ENCODE measurements around the gene UQCRQ. TPM values are rescaled to one million over a fixed set of nuclear protein-coding genes. Genes with fewer than 3 reads are reported as not detected.
A peak's percentile ranks its signal among the peaks of the same experiment; 100 is the strongest.

Gene UQCRQ
- total and polyA plus RNA-seq, 4 donors: 62.5 to 2,326 (median 326) TPM

DNA sequence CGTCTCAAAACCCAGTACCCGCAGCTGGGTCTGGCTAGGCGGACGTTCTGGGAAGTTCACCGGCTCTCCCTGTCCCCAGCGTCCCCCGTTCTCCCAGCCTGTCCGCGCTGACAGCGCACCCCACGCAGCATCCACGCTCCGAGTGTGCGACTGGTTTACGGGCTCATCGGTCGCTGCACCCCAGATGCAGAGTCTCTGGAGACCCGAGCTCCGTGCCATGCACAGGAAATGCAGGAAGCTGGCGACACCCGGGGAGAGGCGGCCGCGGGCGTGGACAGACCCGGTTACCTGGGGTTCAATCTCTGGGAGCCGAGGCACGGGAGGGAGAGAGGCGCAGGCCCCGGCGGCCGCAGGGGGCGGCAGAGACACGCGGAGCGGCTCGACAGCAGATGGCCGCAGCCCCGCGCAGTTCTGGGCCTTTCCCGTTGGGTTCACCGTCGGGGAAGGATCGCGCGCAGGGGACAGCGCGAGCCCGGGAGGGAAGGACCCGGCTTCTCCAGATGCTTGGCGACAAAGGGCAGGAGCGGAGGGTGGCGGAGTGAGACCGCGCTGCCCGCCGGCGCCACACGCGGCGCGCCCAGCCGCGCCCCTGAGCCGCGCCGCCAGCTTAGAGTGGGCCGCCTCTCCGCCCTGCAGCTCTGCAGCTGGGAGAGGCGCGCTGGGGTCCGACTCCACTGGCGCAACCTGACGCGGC, 36.6 kb upstream of the UQCRQ start:
- peaks cover 0 to 8% (median 6%) of the 10 kb centered on the region in 4 donors for H3K36me3 ChIP-seq (ENCODE audit: control insufficient read depth in 4 of 4, insufficient read depth in 3 of 4, low read depth in 1 of 4, low read length in 3 of 4)
- no peak for TF ChIP-seq REST (IDR thresholded peaks at IDR 0.05)
- TF ChIP-seq CTCF (IDR thresholded peaks at IDR 0.05; ENCODE audit: low read depth, low read length, missing input control): peak; percentile 83
- TF ChIP-seq, protein P1, sequence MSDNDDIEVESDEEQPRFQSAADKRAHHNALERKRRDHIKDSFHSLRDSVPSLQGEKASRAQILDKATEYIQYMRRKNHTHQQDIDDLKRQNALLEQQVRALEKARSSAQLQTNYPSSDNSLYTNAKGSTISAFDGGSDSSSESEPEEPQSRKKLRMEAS (IDR thresholded peaks at IDR 0.05): no peak
- TF ChIP-seq RAD21 (IDR thresholded peaks at IDR 0.05): peak; percentile 78 to 85
- TF ChIP-seq TAF1 (conservative IDR thresholded peaks at IDR 0.05): peak; percentile 47
- TF ChIP-seq FOXA2 (IDR thresholded peaks at IDR 0.05): no peak
- TF ChIP-seq, protein P2, sequence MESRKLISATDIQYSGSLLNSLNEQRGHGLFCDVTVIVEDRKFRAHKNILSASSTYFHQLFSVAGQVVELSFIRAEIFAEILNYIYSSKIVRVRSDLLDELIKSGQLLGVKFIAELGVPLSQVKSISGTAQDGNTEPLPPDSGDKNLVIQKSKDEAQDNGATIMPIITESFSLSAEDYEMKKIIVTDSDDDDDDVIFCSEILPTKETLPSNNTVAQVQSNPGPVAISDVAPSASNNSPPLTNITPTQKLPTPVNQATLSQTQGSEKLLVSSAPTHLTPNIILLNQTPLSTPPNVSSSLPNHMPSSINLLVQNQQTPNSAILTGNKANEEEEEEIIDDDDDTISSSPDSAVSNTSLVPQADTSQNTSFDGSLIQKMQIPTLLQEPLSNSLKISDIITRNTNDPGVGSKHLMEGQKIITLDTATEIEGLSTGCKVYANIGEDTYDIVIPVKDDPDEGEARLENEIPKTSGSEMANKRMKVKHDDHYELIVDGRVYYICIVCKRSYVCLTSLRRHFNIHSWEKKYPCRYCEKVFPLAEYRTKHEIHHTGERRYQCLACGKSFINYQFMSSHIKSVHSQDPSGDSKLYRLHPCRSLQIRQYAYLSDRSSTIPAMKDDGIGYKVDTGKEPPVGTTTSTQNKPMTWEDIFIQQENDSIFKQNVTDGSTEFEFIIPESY (IDR thresholded peaks at IDR 0.05): no peak
- TF ChIP-seq SP1 (IDR thresholded peaks at IDR 0.05): no peak
- no peaks in the 10 kb centered on the region for H3K27me3 ChIP-seq (ENCODE audit: control insufficient read depth in 4 of 4, insufficient read depth in 4 of 4, low read length in 3 of 4)
- peak overlapping the region; percentile 94 to 96 for H3K27ac ChIP-seq (ENCODE audit: low read depth in 1 of 2, low read length in 2 of 2)
- peak overlapping the region; percentile 80 to 91 (median 83) for H3K4me3 ChIP-seq (ENCODE audit: low read depth in 1 of 3, low read length in 3 of 3)
- H3K9ac ChIP-seq (ENCODE audit: low read depth in 1 of 2, low read length in 2 of 2): peak overlapping the region; percentile 88 to 93
- peaks cover 0 to 37% (median 23%) of the 10 kb centered on the region in 4 donors for H3K4me1 ChIP-seq (ENCODE audit: control insufficient read depth in 4 of 4, insufficient read depth in 4 of 4, low read length in 3 of 4)
- WGBS: 2% methylated on average over 75 of the region's 75 CpGs
- no peaks in the 10 kb centered on the region for H3K9me3 ChIP-seq (ENCODE audit: control insufficient read depth in 4 of 4, low read length in 3 of 4)
- DNase-seq (ENCODE audit: low spot score): peak; percentile 75

- WGBS: 3% methylated on average over 78 of the region's 78 CpGs
- Histone ChIP-seq H3K9me3 (ENCODE audit: control insufficient read depth in 4 of 4, low read length in 3 of 4) (no peaks in the 10 kb centered on the region), H3K4me1 (ENCODE audit: control insufficient read depth in 4 of 4, insufficient read depth in 4 of 4, low read length in 3 of 4) (peaks cover 0 to 37% (median 23%) of the 10 kb centered on the region in 4 donors), H3K27me3 (ENCODE audit: control insufficient read depth in 4 of 4, insufficient read depth in 4 of 4, low read length in 3 of 4) (no peaks in the 10 kb centered on the region), H3K4me3 (ENCODE audit: low read depth in 1 of 3, low read length in 3 of 3) (peak within 1 kb of the TSS; percentile 80 to 91 (median 83)), H3K27ac (ENCODE audit: low read depth in 1 of 2, low read length in 2 of 2) (peak within 1 kb of the TSS; percentile 94 to 96), H3K36me3 (ENCODE audit: control insufficient read depth in 4 of 4, insufficient read depth in 3 of 4, low read depth in 1 of 4, low read length in 3 of 4) (peaks cover 0 to 5% (median 2%) of the 10 kb centered on the region in 4 donors), H3K9ac (ENCODE audit: low read depth in 1 of 2, low read length in 2 of 2) (peak within 1 kb of the TSS; percentile 88 to 93)
- TF ChIP-seq, protein P2 (IDR thresholded peaks at IDR 0.05): no peak
- TF ChIP-seq SP1 (IDR thresholded peaks at IDR 0.05): peak; percentile 39
- TF ChIP-seq EGR1 (IDR thresholded peaks at IDR 0.05; ENCODE audit: low read depth in 2 of 2): peak; percentile 91 to 97
- TF ChIP-seq ATF3 (IDR thresholded peaks at IDR 0.05): no peak
- TF ChIP-seq TAF1 (conservative IDR thresholded peaks at IDR 0.05): peak; percentile 59
- TF ChIP-seq RXRA (IDR thresholded peaks at IDR 0.05): peak in 1 of 2 donors; percentile 23
- TF ChIP-seq REST (IDR thresholded peaks at IDR 0.05): peak; percentile 86
- TF ChIP-seq GABPA (IDR thresholded peaks at IDR 0.05 in 1 of 2, conservative IDR thresholded peaks at IDR 0.05 in 1 of 2): peak in 1 of 2 donors; percentile 44
- peak; percentile 30 to 56 for TF ChIP-seq RAD21 (IDR thresholded peaks at IDR 0.05)
- TF ChIP-seq YY1 (IDR thresholded peaks at IDR 0.05): peak; percentile 47
- DNase-seq (ENCODE audit: low spot score): peak; percentile 65
Measured at GRCh38 chr5:132830436-132831094, 35.9 kb upstream of the UQCRQ start, which contains the start of gene SHROOM1. Gene SHROOM1 (minus strand): TSS chr5:132830647. CDS start chr5:132826140, 4,507 bp downstream.
